Kidney epithelial cell (primary cell): ENCODE results near the gene ZDHHC5. TPM values are rescaled to one million over a fixed set of nuclear protein-coding genes. Genes with fewer than 3 reads are reported as not detected.

Experiments
- DNase-seq: peaks from one replicate; pipeline ENCODE4 v3.0.0-alpha.2; 2010; ENCODE audit warnings: low read depth
- H3K27me3 ChIP-seq: 2 replicates; pipeline ENCODE4 v1.6.0; 2011; ENCODE audit warnings: low read length; ENCODE audit not compliant: control insufficient read depth, insufficient read depth
- H3K36me3 ChIP-seq: 2 replicates; pipeline ENCODE4 v1.5.1; 2011; ENCODE audit warnings: low read length; ENCODE audit not compliant: control insufficient read depth, insufficient read depth
- H3K4me3 ChIP-seq: 2 replicates; pipeline ENCODE4 v1.5.1; 2011; ENCODE audit warnings: low read depth, mild to moderate bottlenecking, control low read depth, low read length
- total RNA-seq: library from RNA; depleted of rRNA; stranded (reverse); fragments of >200 nt; gene quantifications from 2 replicates; pipeline ENCODE4 v1.2.3, GENCODE V29; 2015
- TF ChIP-seq, protein P1 (sequence below): IDR thresholded peaks from 2 replicates; pipeline ENCODE4 v1.5.1; 2011; ENCODE audit warnings: mild to moderate bottlenecking, moderate library complexity, low read length, control low read depth, inconsistent platforms; ENCODE audit not compliant: insufficient read depth, poor library complexity, severe bottlenecking

ZDHHC5 gene, protein sequence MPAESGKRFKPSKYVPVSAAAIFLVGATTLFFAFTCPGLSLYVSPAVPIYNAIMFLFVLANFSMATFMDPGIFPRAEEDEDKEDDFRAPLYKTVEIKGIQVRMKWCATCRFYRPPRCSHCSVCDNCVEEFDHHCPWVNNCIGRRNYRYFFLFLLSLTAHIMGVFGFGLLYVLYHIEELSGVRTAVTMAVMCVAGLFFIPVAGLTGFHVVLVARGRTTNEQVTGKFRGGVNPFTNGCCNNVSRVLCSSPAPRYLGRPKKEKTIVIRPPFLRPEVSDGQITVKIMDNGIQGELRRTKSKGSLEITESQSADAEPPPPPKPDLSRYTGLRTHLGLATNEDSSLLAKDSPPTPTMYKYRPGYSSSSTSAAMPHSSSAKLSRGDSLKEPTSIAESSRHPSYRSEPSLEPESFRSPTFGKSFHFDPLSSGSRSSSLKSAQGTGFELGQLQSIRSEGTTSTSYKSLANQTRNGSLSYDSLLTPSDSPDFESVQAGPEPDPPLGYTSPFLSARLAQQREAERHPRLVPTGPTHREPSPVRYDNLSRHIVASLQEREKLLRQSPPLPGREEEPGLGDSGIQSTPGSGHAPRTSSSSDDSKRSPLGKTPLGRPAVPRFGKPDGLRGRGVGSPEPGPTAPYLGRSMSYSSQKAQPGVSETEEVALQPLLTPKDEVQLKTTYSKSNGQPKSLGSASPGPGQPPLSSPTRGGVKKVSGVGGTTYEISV
- total RNA-seq, result 62.4 and 69.2 TPM in 2 replicates

- TF ChIP-seq, protein P1, sequence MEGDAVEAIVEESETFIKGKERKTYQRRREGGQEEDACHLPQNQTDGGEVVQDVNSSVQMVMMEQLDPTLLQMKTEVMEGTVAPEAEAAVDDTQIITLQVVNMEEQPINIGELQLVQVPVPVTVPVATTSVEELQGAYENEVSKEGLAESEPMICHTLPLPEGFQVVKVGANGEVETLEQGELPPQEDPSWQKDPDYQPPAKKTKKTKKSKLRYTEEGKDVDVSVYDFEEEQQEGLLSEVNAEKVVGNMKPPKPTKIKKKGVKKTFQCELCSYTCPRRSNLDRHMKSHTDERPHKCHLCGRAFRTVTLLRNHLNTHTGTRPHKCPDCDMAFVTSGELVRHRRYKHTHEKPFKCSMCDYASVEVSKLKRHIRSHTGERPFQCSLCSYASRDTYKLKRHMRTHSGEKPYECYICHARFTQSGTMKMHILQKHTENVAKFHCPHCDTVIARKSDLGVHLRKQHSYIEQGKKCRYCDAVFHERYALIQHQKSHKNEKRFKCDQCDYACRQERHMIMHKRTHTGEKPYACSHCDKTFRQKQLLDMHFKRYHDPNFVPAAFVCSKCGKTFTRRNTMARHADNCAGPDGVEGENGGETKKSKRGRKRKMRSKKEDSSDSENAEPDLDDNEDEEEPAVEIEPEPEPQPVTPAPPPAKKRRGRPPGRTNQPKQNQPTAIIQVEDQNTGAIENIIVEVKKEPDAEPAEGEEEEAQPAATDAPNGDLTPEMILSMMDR, result no peak
- Histone ChIP-seq H3K36me3 (no peaks in the 10 kb centered on the region), H3K27me3 (no peaks in the 10 kb centered on the region), H3K4me3 (peak within 1 kb of the TSS; percentile 90)
- peak; percentile 95 for DNase-seq
Measured at GRCh38 chr11:57667736-57668433, at the start of gene ZDHHC5. ZDHHC5 (plus strand) TSS chr11:57668114; CDS start chr11:57673091, 4,977 bp downstream.

DNA sequence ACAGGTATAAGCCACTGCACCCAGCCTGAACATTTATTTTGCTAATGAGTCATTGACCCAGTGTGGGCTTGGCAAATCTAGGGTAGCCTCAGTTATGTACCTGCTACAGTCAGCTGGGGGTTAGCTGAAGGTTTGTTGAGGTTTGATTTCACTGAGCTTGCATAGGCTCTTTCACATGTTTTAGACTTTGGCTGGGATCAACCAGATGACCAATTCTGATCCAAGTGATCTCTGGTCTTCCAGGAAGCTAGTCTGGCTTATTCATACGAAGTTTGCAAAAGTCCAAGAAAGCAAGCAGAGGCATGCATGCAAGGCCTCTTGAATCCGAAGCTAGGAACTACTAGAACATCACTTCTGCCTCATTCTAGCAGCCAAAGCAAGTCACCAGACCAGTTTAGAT lies 49.5 kb upstream of the ZDHHC5 start:
- no peaks in the 10 kb centered on the region for H3K36me3 ChIP-seq
- TF ChIP-seq, protein P1, result no peak
- H3K4me3 ChIP-seq, result no peak overlapping the region
- DNase-seq, result no peak
- H3K27me3 ChIP-seq, result peaks cover 2% of the 10 kb centered on the region

GRCh38 chr11:57619331-57619730 lies 48.6 kb upstream of the ZDHHC5 start:
- peaks cover 2% of the 10 kb centered on the region for H3K27me3 ChIP-seq
- DNase-seq, result no peak
- TF ChIP-seq, protein P1, result peak; percentile 2
- H3K36me3 ChIP-seq, result no peaks in the 10 kb centered on the region
- no peak overlapping the region for H3K4me3 ChIP-seq

DNA sequence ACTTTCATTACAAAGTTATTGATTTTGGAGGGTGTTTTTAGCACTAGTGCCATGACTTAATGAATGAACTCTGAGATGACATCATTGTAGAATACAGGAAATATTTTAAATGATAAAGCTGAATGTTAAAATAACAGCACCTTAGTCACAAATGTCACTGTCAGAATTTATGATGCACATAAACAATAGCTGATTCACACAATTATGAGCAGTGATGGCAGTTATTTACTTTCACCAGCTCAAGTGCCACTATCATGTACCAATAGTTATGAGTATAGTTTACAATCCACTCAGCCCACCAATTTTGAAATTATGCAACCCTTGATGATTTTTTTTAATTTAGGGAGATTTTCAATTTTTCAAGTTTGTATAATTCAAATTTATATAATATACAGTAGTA lies 47.4 kb upstream of the ZDHHC5 start:
- no peak for DNase-seq
- Histone ChIP-seq H3K4me3 (no peak overlapping the region), H3K27me3 (no peaks in the 10 kb centered on the region), H3K36me3 (no peaks in the 10 kb centered on the region)
- TF ChIP-seq, protein P1, result no peak

- Histone ChIP-seq H3K4me3 (no peak overlapping the region), H3K36me3 (no peaks in the 10 kb centered on the region), H3K27me3 (no peaks in the 10 kb centered on the region)
- TF ChIP-seq, protein P1, result no peak
- no peak for DNase-seq
Measured at GRCh38 chr11:57622263-57622662, 45.7 kb upstream of the ZDHHC5 start.
